Effector memory CD8-positive, alpha-beta T cell (primary cell): Measurements from ENCODE around the gene CNTFR.

Experiments used
- ATAC-seq: fragments of 150-1000 bp; cut with Tn5 transposase; replicated peaks from 2 replicates; pipeline ENCODE4 v1.10.0; 2021; ENCODE audit warnings: mild to moderate bottlenecking, moderate library complexity
- DNase-seq, 3 experiments: peaks; one replicate each; pipeline ENCODE4 v3.0.0; 2021
- H3K27ac Mint-ChIP-seq, 2 donors: one replicate each; pipeline ENCODE4 v1.8.0; 2022; ENCODE audit warnings: mild to moderate bottlenecking in 2 of 2, mixed read lengths in 2 of 2, moderate library complexity in 2 of 2
- H3K27me3 Mint-ChIP-seq, 2 donors: one replicate each; pipeline ENCODE4 v1.8.0; 2022; ENCODE audit warnings: mixed read lengths in 2 of 2
- H3K36me3 Mint-ChIP-seq: one replicate; pipeline ENCODE4 v1.8.0; 2022; ENCODE audit warnings: mild to moderate bottlenecking, moderate library complexity, mixed read lengths; ENCODE audit not compliant: insufficient read depth
- H3K4me1 Mint-ChIP-seq, 2 donors: one replicate each; pipeline ENCODE4 v1.8.0; 2022; ENCODE audit warnings: low read depth in 2 of 2, mixed read lengths in 2 of 2
- H3K4me3 Mint-ChIP-seq, 2 donors: one replicate each; pipeline ENCODE4 v1.8.0; 2022; ENCODE audit warnings: mild to moderate bottlenecking in 2 of 2, mixed read lengths in 2 of 2, moderate library complexity in 2 of 2
- H3K9me3 Mint-ChIP-seq, 2 donors: one replicate each; pipeline ENCODE4 v1.8.0; 2022; ENCODE audit warnings: mixed read lengths in 2 of 2

CNTFR gene

GRCh38 chr9:34521406-34522045 is 68.0 kb downstream of the CNTFR start:
- DNase-seq (no peak), ATAC-seq (no peak)
- Mint-ChIP-seq H3K9me3 (no peaks in the 10 kb centered on the region), H3K4me3 (no peak overlapping the region), H3K36me3 (no peaks in the 10 kb centered on the region), H3K4me1 (peaks cover 11 to 15% of the 10 kb centered on the region in 2 donors), H3K27me3 (peaks cover 6 to 12% of the 10 kb centered on the region in 2 donors), H3K27ac (no peak overlapping the region)

GRCh38 chr9:34520505-34521385 is 68.8 kb downstream of the CNTFR start:
- Mint-ChIP-seq H3K27me3 (peaks cover 6 to 7% of the 10 kb centered on the region in 2 donors), H3K36me3 (no peaks in the 10 kb centered on the region), H3K9me3 (no peaks in the 10 kb centered on the region), H3K4me3 (no peak overlapping the region), H3K4me1 (peaks cover 11 to 15% of the 10 kb centered on the region in 2 donors), H3K27ac (no peak overlapping the region)
- DNase-seq, result no peak
- no peak for ATAC-seq

- H3K4me1 Mint-ChIP-seq, result peaks cover 11 to 15% of the 10 kb centered on the region in 2 donors
- no peak for DNase-seq
- no peaks in the 10 kb centered on the region for H3K36me3 Mint-ChIP-seq
- no peak overlapping the region for H3K4me3 Mint-ChIP-seq
- peaks cover 2 to 6% of the 10 kb centered on the region in 2 donors for H3K27me3 Mint-ChIP-seq
- H3K9me3 Mint-ChIP-seq, result no peaks in the 10 kb centered on the region
- no peak for ATAC-seq
- no peak overlapping the region for H3K27ac Mint-ChIP-seq
Measured at GRCh38 chr9:34520096-34520495, 69.4 kb downstream of the CNTFR start.

GRCh38 chr9:34519321-34520020 is 70.1 kb downstream of the CNTFR start:
- H3K4me3 Mint-ChIP-seq, result no peak overlapping the region
- no peak overlapping the region for H3K27ac Mint-ChIP-seq
- ATAC-seq (no peak), DNase-seq (no peak)
- H3K27me3 Mint-ChIP-seq, result peaks cover 2 to 8% of the 10 kb centered on the region in 2 donors
- H3K4me1 Mint-ChIP-seq, result peaks cover 11 to 15% of the 10 kb centered on the region in 2 donors
- no peaks in the 10 kb centered on the region for H3K36me3 Mint-ChIP-seq
- no peaks in the 10 kb centered on the region for H3K9me3 Mint-ChIP-seq

GRCh38 chr9:34518896-34519295 is 70.6 kb downstream of the CNTFR start:
- Mint-ChIP-seq H3K4me3 (no peak overlapping the region), H3K9me3 (no peaks in the 10 kb centered on the region), H3K27me3 (peaks cover 0 to 13% of the 10 kb centered on the region in 2 donors), H3K36me3 (no peaks in the 10 kb centered on the region), H3K4me1 (peaks cover 9 to 15% of the 10 kb centered on the region in 2 donors), H3K27ac (no peak overlapping the region)
- no peak for ATAC-seq
- DNase-seq, result no peak

- Mint-ChIP-seq H3K4me1 (peaks cover 4 to 15% of the 10 kb centered on the region in 2 donors), H3K4me3 (no peak overlapping the region), H3K27ac (no peak overlapping the region), H3K9me3 (no peaks in the 10 kb centered on the region), H3K27me3 (peaks cover 0 to 13% of the 10 kb centered on the region in 2 donors), H3K36me3 (no peaks in the 10 kb centered on the region)
- ATAC-seq (no peak), DNase-seq (no peak)
Measured at GRCh38 chr9:34518110-34518616, 71.4 kb downstream of the CNTFR start.

GRCh38 chr9:34517185-34517584 is 72.3 kb downstream of the CNTFR start:
- H3K4me1 Mint-ChIP-seq, result peaks cover 0 to 10% of the 10 kb centered on the region in 2 donors
- H3K27me3 Mint-ChIP-seq, result peaks cover 0 to 19% of the 10 kb centered on the region in 2 donors
- no peaks in the 10 kb centered on the region for H3K36me3 Mint-ChIP-seq
- ATAC-seq (no peak), DNase-seq (no peak)
- H3K9me3 Mint-ChIP-seq, result no peaks in the 10 kb centered on the region
- peak overlapping the region in 1 of 2 donors; percentile 13 for H3K27ac Mint-ChIP-seq
- H3K4me3 Mint-ChIP-seq, result no peak overlapping the region

GRCh38 chr9:34515959-34516358 is 73.6 kb downstream of the CNTFR start:
- ATAC-seq, result no peak
- Mint-ChIP-seq H3K4me1 (peaks cover 0 to 10% of the 10 kb centered on the region in 2 donors), H3K36me3 (no peaks in the 10 kb centered on the region), H3K27me3 (peaks cover 0 to 19% of the 10 kb centered on the region in 2 donors), H3K27ac (no peak overlapping the region), H3K4me3 (no peak overlapping the region), H3K9me3 (no peaks in the 10 kb centered on the region)
- no peak for DNase-seq

GRCh38 chr9:34514816-34515215 is 74.7 kb downstream of the CNTFR start:
- no peak for DNase-seq
- H3K4me1 Mint-ChIP-seq, result peaks cover 0 to 10% of the 10 kb centered on the region in 2 donors
- H3K36me3 Mint-ChIP-seq, result no peaks in the 10 kb centered on the region
- H3K4me3 Mint-ChIP-seq, result no peak overlapping the region
- no peaks in the 10 kb centered on the region for H3K9me3 Mint-ChIP-seq
- no peak for ATAC-seq
- no peak overlapping the region for H3K27ac Mint-ChIP-seq
- H3K27me3 Mint-ChIP-seq, result peaks cover 0 to 19% of the 10 kb centered on the region in 2 donors

GRCh38 chr9:34514401-34514800 is 75.1 kb downstream of the CNTFR start:
- no peak for ATAC-seq
- no peaks in the 10 kb centered on the region for H3K36me3 Mint-ChIP-seq
- no peak overlapping the region for H3K27ac Mint-ChIP-seq
- no peaks in the 10 kb centered on the region for H3K9me3 Mint-ChIP-seq
- H3K4me3 Mint-ChIP-seq, result no peak overlapping the region
- DNase-seq, result no peak
- H3K4me1 Mint-ChIP-seq, result peaks cover 0 to 10% of the 10 kb centered on the region in 2 donors
- peaks cover 0 to 19% of the 10 kb centered on the region in 2 donors for H3K27me3 Mint-ChIP-seq

- Mint-ChIP-seq H3K36me3 (no peaks in the 10 kb centered on the region), H3K4me3 (no peak overlapping the region), H3K27ac (no peak overlapping the region), H3K27me3 (peaks cover 0 to 19% of the 10 kb centered on the region in 2 donors), H3K9me3 (no peaks in the 10 kb centered on the region), H3K4me1 (peaks cover 0 to 10% of the 10 kb centered on the region in 2 donors)
- ATAC-seq (no peak), DNase-seq (no peak)
Measured at GRCh38 chr9:34513567-34514214, 75.8 kb downstream of the CNTFR start.

GRCh38 chr9:34512131-34513078 is 77.1 kb downstream of the CNTFR start:
- no peaks in the 10 kb centered on the region for H3K9me3 Mint-ChIP-seq
- peaks cover 0 to 3% of the 10 kb centered on the region in 2 donors for H3K4me1 Mint-ChIP-seq
- H3K27me3 Mint-ChIP-seq, result peaks cover 0 to 19% of the 10 kb centered on the region in 2 donors
- DNase-seq (no peak), ATAC-seq (no peak)
- no peaks in the 10 kb centered on the region for H3K36me3 Mint-ChIP-seq
- H3K4me3 Mint-ChIP-seq, result no peak overlapping the region
- no peak overlapping the region for H3K27ac Mint-ChIP-seq
